GM19395 (cell line): ENCODE results near the gene ALDH3A2.
"Not testable (repeated sequence)": the region's sequence is repeated elsewhere in the genome, so short reads cannot be mapped to it uniquely, and the experiment has no call there.

Experiments used
- ATAC-seq: cut with Tn5 transposase; IDR thresholded peaks from one replicate; pipeline ENCODE4 v1.9.1; 2021; ENCODE audit warnings: mild to moderate bottlenecking, moderate library complexity; ENCODE audit not compliant: unreplicated experiment

ALDH3A2 gene

GRCh38 chr17:19677736-19678379 lies 29.3 kb downstream of the ALDH3A2 start:
- ATAC-seq = no peak

DNA sequence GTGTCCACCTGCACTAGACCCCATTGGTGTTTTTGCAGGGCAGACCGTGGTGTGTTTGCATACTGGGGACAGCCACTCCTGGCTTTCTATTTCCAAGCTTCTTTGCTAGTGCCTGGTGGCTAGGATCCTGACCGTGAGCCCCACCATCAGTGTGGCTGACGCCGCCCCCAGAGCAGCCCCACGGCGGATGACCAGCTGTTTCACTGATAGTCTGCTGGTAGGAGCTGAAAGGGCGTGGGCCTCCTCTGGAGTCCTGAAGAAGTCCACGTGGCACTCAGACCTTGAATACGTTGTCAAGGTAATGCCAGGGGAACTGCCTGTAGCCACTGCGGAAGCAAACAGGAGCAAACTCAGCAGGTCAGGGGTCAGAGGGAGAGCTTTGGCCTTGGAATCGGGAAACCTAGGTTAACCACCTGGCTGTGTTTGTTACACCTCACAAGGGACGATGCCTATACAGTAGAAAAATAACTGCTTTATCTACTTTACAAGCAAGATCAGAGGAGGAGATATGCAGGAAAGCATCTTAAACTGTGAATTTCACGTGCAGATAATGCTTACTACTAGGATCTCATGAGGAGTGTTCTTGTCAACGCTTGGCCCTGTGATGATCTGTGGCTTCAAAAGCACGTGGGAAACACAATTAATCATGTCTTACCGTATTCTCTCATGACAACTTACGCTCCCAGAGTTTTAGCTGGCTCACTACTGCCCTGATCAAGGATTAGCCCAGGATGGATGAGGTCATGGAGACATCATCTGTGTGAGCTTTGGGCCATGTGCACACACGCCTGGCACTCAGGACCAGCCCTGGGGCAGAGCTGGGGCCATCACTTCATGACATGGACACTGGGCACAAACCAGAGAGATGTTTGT lies 30.3 kb downstream of the ALDH3A2 start:
- no peak for ATAC-seq

- ATAC-seq = no peak
These were observed 34.6 kb downstream of the ALDH3A2 start for GRCh38 chr17:19683117-19683516.

- ATAC-seq = not testable (repeated sequence)
These were observed 36.5 kb downstream of the ALDH3A2 start for GRCh38 chr17:19684909-19685580.

GRCh38 chr17:19686400-19687090 lies 38.0 kb downstream of the ALDH3A2 start:
- no peak for ATAC-seq

DNA sequence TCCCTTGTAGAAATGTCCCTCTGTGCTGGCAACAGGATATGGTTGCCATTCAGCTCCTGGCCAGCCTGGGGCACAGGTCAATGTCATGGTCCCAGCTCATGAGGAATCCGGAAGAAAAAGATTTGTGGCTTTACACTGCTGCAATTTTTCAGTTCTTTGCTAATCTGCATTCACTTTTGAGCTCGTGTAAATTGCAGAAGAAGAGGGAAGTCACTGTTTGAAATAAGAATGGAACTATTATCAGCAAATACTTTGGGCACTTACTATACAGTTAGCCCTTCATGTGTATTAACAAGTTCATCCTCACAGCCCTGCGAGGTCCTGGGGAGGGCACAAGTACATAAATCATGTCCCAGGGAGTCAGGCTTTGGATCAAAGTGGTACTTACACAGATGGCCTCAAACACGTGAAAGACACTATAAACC lies 53.7 kb downstream of the ALDH3A2 start:
- no peak for ATAC-seq

- ATAC-seq = no peak
These were observed 54.7 kb downstream of the ALDH3A2 start for GRCh38 chr17:19703106-19703827.

DNA sequence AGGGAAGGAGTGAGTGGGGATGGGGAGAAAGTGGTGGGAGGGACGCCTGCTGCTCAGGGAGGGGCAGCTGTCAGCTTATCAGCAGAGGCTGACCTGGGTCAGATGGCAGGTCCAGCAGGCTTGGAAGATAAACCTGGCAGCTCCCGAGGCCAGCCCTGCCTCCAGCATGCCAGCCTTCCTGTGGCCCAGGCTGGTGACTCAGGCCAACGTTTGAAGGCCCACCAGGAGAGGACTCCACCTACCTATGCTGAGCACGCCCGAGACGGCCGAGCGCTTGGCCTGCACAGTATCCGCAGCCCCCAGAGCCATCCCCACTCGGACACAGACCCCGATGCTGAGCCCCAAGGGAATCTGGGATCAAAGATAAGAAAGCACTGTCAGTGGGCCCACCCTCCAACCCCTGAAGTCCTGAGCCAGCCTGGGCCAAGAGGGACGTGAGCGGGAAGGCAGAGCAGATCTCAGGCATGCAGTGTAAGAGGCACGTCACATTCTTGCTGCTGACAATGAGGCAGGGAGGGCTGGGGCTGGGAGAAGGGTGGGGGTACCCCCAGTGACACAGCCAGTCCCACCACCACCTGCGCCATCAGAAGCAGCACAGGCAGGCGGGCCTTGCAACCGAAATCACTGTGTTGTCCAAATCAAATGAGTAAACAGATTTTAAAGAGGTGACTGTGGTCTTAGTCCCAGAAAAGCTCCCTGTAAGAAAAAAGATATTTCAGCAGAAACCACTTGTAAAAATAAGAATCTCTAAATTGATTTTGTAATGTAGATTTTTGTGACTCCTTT lies 55.5 kb downstream of the ALDH3A2 start:
- ATAC-seq = no peak

- no peak for ATAC-seq
These were observed 56.6 kb downstream of the ALDH3A2 start for GRCh38 chr17:19705201-19705600.

- ATAC-seq = no peak
These were observed 57.5 kb downstream of the ALDH3A2 start for GRCh38 chr17:19705771-19706770.

DNA sequence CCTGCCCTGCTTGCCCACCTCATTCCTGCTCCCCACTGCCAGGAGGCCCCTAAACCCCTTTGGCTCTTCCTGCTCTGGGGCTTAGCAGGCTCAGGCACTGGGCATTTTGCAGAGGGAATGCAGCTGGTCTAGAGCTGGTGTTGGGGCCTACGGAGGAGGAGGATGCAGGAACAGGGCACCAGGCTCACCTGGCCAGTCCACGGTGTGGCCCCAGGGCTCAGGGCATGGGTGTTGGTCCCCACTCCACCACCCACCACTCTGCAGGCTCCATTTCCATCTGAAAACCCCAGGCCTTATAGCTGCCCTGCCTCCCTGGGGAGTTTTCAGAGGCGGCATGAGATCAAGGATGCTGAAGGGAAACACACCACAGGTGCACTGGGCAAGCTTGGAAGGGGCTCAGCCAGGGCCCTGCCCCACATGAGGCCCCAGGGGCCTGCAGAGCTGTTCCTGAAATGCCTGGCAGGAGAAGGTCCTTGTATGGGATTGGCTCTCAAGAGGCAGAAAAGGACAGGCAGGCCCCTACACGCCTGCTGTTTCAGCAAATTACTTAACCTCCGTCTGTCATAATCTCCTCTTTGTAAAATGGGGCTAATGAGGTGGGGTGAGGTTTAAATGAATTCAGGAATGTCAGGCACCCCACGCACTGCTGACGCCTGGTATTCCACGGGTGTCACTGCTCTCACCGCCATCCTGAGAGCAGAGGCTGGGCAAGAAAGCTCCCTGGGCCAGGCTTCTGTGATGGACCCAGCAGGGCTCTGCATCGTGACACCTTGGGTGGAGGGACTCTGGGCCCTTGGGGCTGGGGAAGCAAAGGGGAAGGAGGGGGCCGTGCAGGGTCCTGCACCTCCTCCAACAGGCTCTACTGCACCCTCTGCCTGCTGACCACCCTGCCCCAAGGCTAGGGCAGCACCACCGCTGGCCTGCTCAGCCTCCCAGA lies 58.5 kb downstream of the ALDH3A2 start:
- ATAC-seq = no peak

- no peak for ATAC-seq
These were observed 59.2 kb downstream of the ALDH3A2 start for GRCh38 chr17:19707728-19708221.

GRCh38 chr17:19708431-19709175 lies 60.1 kb downstream of the ALDH3A2 start:
- no peak for ATAC-seq

DNA sequence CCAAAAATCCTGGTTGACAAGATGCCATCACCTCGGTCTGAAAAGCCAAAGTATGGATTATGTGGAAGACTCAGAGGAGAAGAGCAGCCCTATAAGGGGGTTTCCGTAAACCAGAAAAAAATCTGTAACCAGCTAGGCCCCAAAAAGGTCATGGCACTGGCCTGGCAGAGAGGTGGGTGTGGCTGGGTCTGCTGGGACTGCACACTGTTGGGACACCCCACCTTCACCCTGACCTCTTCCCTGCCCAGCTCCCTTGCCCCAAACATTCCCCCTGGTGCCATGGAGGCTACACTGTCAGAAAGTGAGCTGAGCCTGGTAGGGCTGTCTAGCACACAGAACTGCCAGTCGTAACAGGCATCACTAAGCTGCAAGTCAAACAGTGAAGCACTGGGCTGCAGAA lies 61.3 kb downstream of the ALDH3A2 start:
- ATAC-seq = no peak

GRCh38 chr17:19712436-19713004 lies 64.0 kb downstream of the ALDH3A2 start:
- ATAC-seq = no peak

GRCh38 chr17:19713462-19713861 lies 64.9 kb downstream of the ALDH3A2 start:
- no peak for ATAC-seq
